Stimulated activated CD4-positive, alpha-beta T cell treated with anti-CD3 and anti-CD28 coated beads, Interleukin-12 subunit alpha, Interleukin-12 subunit beta, amount 100 ng/mL, for 4 hours (primary cell): ENCODE measurements around the gene LYRM1.
A peak's percentile ranks its signal among the peaks of the same experiment; 100 is the strongest.
"Not testable (repeated sequence)": the region's sequence is repeated elsewhere in the genome, so short reads cannot be mapped to it uniquely, and the experiment has no call there.

ENCODE experiments used
- DNase-seq: peaks from one replicate; pipeline ENCODE4 v3.0.0-alpha.2; 2020

Gene LYRM1

GRCh38 chr16:20939611-20940010, 39.0 kb downstream of the LYRM1 start:
- DNase-seq = no peak

GRCh38 chr16:20940871-20941635, 40.5 kb downstream of the LYRM1 start:
- DNase-seq = no peak

- no peak for DNase-seq
Measured at GRCh38 chr16:20941636-20941926, 41.0 kb downstream of the LYRM1 start.

GRCh38 chr16:20942256-20942655, 41.7 kb downstream of the LYRM1 start:
- no peak for DNase-seq

- peak; percentile 11 for DNase-seq
Measured at GRCh38 chr16:20944861-20945574, 44.4 kb downstream of the LYRM1 start.

- DNase-seq = not testable (repeated sequence)
Measured at GRCh38 chr16:20945575-20945875, 45.0 kb downstream of the LYRM1 start.

- DNase-seq = no peak
Measured at GRCh38 chr16:20946015-20946629, 45.6 kb downstream of the LYRM1 start.

GRCh38 chr16:20948444-20948843, 47.9 kb downstream of the LYRM1 start:
- no peak for DNase-seq

GRCh38 chr16:20949660-20950059, 49.1 kb downstream of the LYRM1 start:
- no peak for DNase-seq

GRCh38 chr16:20950294-20950693, 49.7 kb downstream of the LYRM1 start:
- no peak for DNase-seq

GRCh38 chr16:20952139-20952920, 51.8 kb downstream of the LYRM1 start:
- DNase-seq = no peak

- DNase-seq = no peak
Measured at GRCh38 chr16:20954574-20954973, 54.0 kb downstream of the LYRM1 start.

- no peak for DNase-seq
Measured at GRCh38 chr16:20956319-20956718, 55.7 kb downstream of the LYRM1 start.

GRCh38 chr16:20957153-20957552, 56.6 kb downstream of the LYRM1 start:
- DNase-seq = no peak

GRCh38 chr16:20960899-20961298, 60.3 kb downstream of the LYRM1 start:
- no peak for DNase-seq

- DNase-seq = no peak
Measured at GRCh38 chr16:20968765-20969164, 68.2 kb downstream of the LYRM1 start.

- no peak for DNase-seq
Measured at GRCh38 chr16:20969386-20969785, 68.8 kb downstream of the LYRM1 start.

- no peak for DNase-seq
Measured at GRCh38 chr16:20971401-20971800, 70.8 kb downstream of the LYRM1 start.

- DNase-seq = not testable (repeated sequence)
Measured at GRCh38 chr16:20973201-20973600, 72.6 kb downstream of the LYRM1 start.
